NCI-H2227 (cell line): ENCODE data around the gene SRGAP2C.
"Not testable (repeated sequence)": the region's sequence is repeated elsewhere in the genome, so short reads cannot be mapped to it uniquely, and the experiment has no call there.

Source experiments
- DNase-seq: peaks from one replicate; lab custom pipeline; 2025; ENCODE audit not compliant: unreplicated experiment; lab: John Stamatoyannopoulos, UW

Gene SRGAP2C

GRCh38 chr1:121184290-121185127 lies at the start of gene SRGAP2C, which contains the start of gene FAM72B:
Gene SRGAP2C (plus strand): TSS chr1:121184975. CDS start chr1:121187447, 2,472 bp downstream.
Gene FAM72B (minus strand): TSS chr1:121184340. CDS start chr1:121183489, 851 bp downstream.
- DNase-seq: peak; percentile 98

- not testable (repeated sequence) for DNase-seq
These were observed 44.4 kb upstream of the SRGAP2C start for GRCh38 chr1:121140393-121140792.

GRCh38 chr1:121148489-121149190 lies 36.1 kb upstream of the SRGAP2C start:
- not testable (repeated sequence) for DNase-seq

- DNase-seq: not testable (repeated sequence)
These were observed 33.5 kb upstream of the SRGAP2C start for GRCh38 chr1:121151294-121151693.

- not testable (repeated sequence) for DNase-seq
These were observed 32.0 kb upstream of the SRGAP2C start for GRCh38 chr1:121152788-121153187.

GRCh38 chr1:121154811-121155210 lies 30.0 kb upstream of the SRGAP2C start:
- DNase-seq: not testable (repeated sequence)

- peak; percentile 5 for DNase-seq
These were observed 29.0 kb upstream of the SRGAP2C start for GRCh38 chr1:121155671-121156358.

- DNase-seq: not testable (repeated sequence)
These were observed 27.7 kb upstream of the SRGAP2C start for GRCh38 chr1:121156958-121157603.

GRCh38 chr1:121157609-121158008 lies 27.2 kb upstream of the SRGAP2C start:
- DNase-seq: not testable (repeated sequence)

GRCh38 chr1:121160118-121160517 lies 24.7 kb upstream of the SRGAP2C start:
- not testable (repeated sequence) for DNase-seq

GRCh38 chr1:121161199-121161901 lies 23.4 kb upstream of the SRGAP2C start:
- DNase-seq: not testable (repeated sequence)

GRCh38 chr1:121163850-121164757 lies 20.7 kb upstream of the SRGAP2C start:
- DNase-seq: not testable (repeated sequence)

- DNase-seq: not testable (repeated sequence)
These were observed 19.5 kb upstream of the SRGAP2C start for GRCh38 chr1:121165296-121165695.

- not testable (repeated sequence) for DNase-seq
These were observed 17.5 kb upstream of the SRGAP2C start for GRCh38 chr1:121167225-121167738.

GRCh38 chr1:121168152-121168668 lies 16.6 kb upstream of the SRGAP2C start:
- DNase-seq: not testable (repeated sequence)

- not testable (repeated sequence) for DNase-seq
These were observed 8.1 kb upstream of the SRGAP2C start for GRCh38 chr1:121176649-121177048.

GRCh38 chr1:121178197-121178596 lies 6.6 kb upstream of the SRGAP2C start:
- DNase-seq: not testable (repeated sequence)

GRCh38 chr1:121183867-121184266 lies 908 bp upstream of the SRGAP2C start:
- not testable (repeated sequence) for DNase-seq
